HG03575 (cell line): Measurements from ENCODE around the gene RXFP3.

Experiments used
- ATAC-seq: cut with Tn5 transposase; IDR thresholded peaks from one replicate; pipeline ENCODE4 v1.9.1; 2021; ENCODE audit not compliant: unreplicated experiment, insufficient number of reproducible peaks, low FRiP score; ENCODE audit errors: extremely low read depth

RXFP3 gene

DNA sequence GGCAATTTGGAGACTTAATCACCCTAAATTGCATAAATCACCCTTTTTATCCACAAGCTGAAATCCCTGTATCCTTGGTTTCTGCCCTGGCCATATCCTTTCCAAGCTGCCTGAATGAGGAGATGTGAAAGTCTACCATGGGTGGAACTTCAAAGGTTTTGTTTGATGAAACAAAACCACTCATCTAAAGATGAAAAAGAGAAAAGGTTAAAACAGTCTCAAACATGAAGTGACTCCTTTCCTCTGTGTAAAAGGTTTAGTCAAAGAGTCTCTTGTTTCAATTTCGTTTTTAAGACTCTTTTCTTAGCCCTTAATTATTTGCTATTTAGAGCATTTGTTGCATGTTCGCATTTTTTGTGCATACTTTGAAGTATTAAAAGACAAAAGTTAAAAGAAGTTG, 37.1 kb downstream of the RXFP3 start:
- ATAC-seq = no peak

DNA sequence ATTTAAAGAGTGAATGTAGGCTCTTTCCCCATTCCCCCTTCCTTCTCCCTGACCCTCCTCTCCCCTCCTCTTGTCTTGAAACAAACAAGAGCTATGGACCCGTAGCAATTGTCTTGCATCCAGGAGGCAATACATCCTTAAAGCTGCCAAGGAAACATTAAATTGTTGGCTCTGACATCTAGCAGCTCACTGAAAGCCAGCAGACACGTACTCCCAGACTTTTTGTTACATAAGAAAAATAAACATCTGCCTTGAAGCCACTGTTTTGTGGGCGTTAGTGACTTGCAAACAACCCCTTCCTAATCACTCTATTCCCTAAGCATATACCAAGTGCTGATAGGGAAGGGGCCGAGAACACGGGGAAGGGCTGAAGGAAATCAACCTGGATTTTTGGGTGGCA, 39.7 kb downstream of the RXFP3 start:
- no peak for ATAC-seq

DNA sequence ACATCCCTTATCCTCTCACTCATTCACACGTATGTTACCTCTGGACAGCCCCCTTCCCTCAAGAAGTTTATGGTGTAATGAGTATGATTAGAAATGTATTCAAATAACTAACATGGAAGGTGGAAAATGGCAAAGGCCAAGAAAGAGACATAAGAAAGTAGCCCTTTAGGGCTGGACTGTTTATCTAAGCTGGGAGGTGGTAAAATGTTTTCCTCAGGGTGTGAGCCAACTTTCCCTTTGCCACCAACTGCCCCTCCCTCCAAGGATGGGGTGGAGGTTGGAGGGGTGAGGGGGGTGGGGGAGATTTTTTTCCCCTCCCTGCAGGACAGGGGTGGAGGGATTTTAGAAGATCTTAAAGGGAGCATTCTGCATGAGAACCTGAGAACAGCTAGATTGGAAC, 40.1 kb downstream of the RXFP3 start:
- no peak for ATAC-seq

DNA sequence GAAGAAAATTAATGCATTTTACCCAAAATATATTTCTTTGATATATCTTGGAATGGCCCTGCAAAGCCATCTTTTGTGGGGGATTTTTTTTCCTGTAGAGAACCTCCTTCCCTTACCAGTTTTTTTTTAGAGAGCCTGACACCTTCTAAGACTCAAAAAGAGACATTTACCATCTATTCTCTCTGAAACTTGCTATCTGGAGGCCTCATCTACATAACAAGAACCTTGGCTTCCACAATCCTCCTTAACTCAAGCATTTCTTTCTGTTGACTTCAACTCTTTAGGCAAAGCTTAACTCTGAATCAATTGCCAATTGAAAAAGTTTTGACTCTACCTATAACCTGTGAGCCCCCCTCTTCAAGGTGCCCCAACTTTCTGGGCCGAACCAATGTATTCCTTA, 42.1 kb downstream of the RXFP3 start:
- no peak for ATAC-seq

DNA sequence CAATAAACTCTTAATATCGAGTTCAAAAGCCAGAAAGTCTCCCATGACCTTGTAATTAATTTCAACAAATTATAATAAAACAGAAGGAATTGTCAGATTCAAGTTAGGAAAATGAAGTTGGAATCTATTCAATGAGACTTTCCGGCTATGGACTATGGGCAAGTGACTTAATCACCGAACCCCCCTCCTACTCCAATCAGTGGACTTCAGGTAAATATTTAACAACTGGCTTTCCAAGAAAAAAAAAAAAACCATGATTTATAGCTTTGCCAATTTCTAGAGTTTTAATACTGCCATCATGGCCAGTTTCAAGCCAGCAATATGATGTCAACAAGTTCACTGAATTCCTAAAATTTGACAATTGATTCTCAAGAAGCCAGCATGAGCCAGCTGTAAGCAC, 43.8 kb downstream of the RXFP3 start:
- no peak for ATAC-seq

DNA sequence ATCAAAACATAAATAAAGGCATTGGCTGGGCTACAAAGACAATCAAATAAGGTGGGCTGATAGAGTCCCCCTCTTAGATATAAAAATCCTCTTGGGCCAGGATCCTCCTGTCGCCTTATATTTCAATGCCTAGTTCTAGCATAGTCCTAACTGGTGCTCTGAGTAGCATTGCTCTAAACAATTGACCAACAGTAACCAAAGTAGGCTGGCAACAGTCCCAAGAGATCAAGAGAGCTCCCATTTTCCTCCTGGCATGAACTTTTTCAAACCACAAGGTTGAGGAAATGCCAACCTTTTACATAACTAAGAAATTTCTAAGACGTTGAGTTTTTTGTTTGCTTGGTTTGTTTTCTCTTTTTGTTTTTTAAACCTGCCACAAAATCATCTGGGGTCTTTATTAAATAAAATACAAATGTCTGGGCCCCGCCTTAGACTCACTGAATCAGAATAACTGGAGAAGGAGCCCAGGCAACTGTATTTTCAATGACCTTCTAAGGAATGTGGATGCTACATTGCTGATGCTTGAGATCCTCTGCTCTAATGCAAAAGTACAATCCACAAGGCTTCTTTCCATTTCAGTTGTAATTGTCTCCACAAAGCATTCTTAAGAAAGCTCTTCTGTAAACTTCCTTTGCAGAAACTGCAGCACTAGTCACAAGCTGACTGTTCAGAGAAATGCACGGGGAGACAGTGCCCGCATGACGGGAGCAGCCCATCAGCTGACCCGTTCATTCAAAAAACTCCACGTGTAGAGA, 45.4 kb downstream of the RXFP3 start:
- ATAC-seq = no peak

DNA sequence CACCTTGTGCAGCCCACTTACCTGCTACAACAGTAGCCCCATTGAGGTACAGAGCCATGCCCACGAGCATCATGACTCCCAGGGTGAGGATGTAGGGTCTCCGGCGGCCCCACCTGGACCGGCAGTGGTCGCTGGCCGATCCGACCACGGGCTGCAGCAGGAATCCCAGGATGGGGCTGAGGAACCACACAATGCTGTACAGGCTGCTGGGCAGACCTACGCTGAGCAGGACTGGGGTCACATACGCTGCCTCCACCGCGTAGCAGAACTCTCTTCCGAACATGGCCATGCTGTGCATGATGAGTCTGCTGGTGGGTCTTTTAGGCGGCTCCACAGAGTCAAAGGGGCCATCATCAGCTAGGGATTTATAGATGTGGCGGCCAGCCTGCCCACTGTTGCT, 48.0 kb downstream of the RXFP3 start:
- ATAC-seq = no peak

DNA sequence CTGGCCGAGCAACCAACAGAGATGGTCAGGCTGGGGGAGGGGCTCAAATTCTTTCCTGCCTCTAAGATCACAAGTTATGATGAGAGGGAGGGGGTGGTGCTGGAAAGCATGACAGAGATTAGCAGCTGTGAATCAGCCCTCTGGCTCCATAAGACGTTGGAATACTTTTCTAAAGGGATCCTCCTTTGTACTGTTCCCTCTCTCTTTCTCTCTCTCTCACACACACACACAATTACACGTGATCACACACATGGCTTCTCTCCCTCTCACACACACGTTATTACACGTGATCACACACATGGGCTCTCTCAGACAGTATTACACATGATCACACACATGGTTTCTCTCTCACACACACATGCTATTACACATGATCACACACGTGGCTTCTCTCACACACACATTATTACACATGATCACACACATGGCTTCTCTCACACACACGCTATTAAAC, 48.5 kb downstream of the RXFP3 start, which contains the start of gene SLC45A2:
Gene SLC45A2 (minus strand): TSS at position 23 of the 454 bp plus-strand sequence. CDS start 110 bp downstream, outside the sequence.
- ATAC-seq = no peak

DNA sequence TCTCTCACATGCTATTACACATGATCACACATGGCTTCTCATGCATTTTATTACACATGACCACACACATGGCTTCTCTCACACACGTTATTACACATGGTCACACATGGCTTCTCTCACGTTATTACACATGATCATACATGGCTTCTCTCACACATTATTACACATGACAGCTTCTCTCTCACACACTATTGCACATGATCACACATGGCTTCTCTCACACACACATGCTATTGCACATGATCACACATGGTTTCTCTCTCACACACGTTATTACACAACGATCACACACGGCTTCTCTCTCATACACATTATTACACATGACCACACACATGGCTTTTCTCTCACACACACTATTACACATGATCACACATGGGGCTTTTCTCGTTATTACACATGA, 49.3 kb downstream of the RXFP3 start:
- no peak for ATAC-seq
